RWPE2 (cell line): ENCODE results near the gene TIMM23.

Experiments
- ATAC-seq: fragments of 200-7000 bp; cut with Tn5 transposase; 3 replicates; pipeline ENCODE4 v1.9.1; 2021; ENCODE audit warnings: low read depth
- DNase-seq: peaks from one replicate; pipeline ENCODE4 v3.0.0-alpha.2; 2020; ENCODE audit warnings: low spot score
- H3K27ac ChIP-seq: fragments of 450-650 bp; 2 replicates; pipeline ENCODE4 v1.5.1; 2017; ENCODE audit warnings: mild to moderate bottlenecking; ENCODE audit not compliant: poor library complexity, severe bottlenecking
- H3K27me3 ChIP-seq: fragments of 250-450 bp; sonication (Bioruptor Pico); 2 replicates; pipeline ENCODE4 v1.5.1; 2021; ENCODE audit warnings: mild to moderate bottlenecking, moderate library complexity; ENCODE audit not compliant: insufficient read depth, poor library complexity, severe bottlenecking
- H3K36me3 ChIP-seq: fragments of 250-450 bp; sonication (Bioruptor Pico); 2 replicates; pipeline ENCODE4 v1.5.1; 2020; ENCODE audit warnings: low read depth, mild to moderate bottlenecking, moderate library complexity
- H3K4me1 ChIP-seq: fragments of 250-450 bp; sonication (Bioruptor Pico); 2 replicates; pipeline ENCODE4 v1.5.1; 2021; ENCODE audit warnings: mild to moderate bottlenecking, moderate library complexity; ENCODE audit not compliant: insufficient read depth, poor library complexity, severe bottlenecking
- H3K4me3 ChIP-seq: fragments of 250-450 bp; sonication (Bioruptor Pico); 2 replicates; pipeline ENCODE4 v1.5.1; 2021; ENCODE audit warnings: mild to moderate bottlenecking, moderate library complexity; ENCODE audit not compliant: severe bottlenecking
- H3K9me3 ChIP-seq: fragments of 250-450 bp; sonication (Bioruptor Pico); 2 replicates; pipeline ENCODE4 v1.5.1; 2021; ENCODE audit warnings: mild to moderate bottlenecking, moderate library complexity; ENCODE audit not compliant: severe bottlenecking
- CTCF ChIP-seq: fragments of 450-650 bp; IDR thresholded peaks from one replicate; pipeline ENCODE4 v1.5.1; 2017; ENCODE audit warnings: mild to moderate bottlenecking, moderate library complexity; ENCODE audit not compliant: poor library complexity, severe bottlenecking

The TIMM23 gene

GRCh38 chr10:46050941-46051623 lies 78.8 kb downstream of the TIMM23 start:
- no peaks in the 10 kb centered on the region for H3K4me1 ChIP-seq
- no peaks in the 10 kb centered on the region for H3K9me3 ChIP-seq
- H3K27me3 ChIP-seq, result no peaks in the 10 kb centered on the region
- no peak for DNase-seq
- no peak for TF ChIP-seq CTCF
- ATAC-seq, result no peak
- no peak overlapping the region for H3K27ac ChIP-seq
- no peaks in the 10 kb centered on the region for H3K36me3 ChIP-seq
- no peak overlapping the region for H3K4me3 ChIP-seq

GRCh38 chr10:46052057-46052790 lies 79.9 kb downstream of the TIMM23 start:
- no peak overlapping the region for H3K27ac ChIP-seq
- no peaks in the 10 kb centered on the region for H3K27me3 ChIP-seq
- DNase-seq, result no peak
- TF ChIP-seq CTCF, result no peak
- H3K4me3 ChIP-seq, result no peak overlapping the region
- no peaks in the 10 kb centered on the region for H3K9me3 ChIP-seq
- H3K36me3 ChIP-seq, result no peaks in the 10 kb centered on the region
- H3K4me1 ChIP-seq, result no peaks in the 10 kb centered on the region
- no peak for ATAC-seq

- Histone ChIP-seq H3K36me3 (no peaks in the 10 kb centered on the region), H3K4me1 (no peaks in the 10 kb centered on the region), H3K4me3 (no peak overlapping the region), H3K9me3 (no peaks in the 10 kb centered on the region), H3K27ac (no peak overlapping the region), H3K27me3 (no peaks in the 10 kb centered on the region)
- ATAC-seq (no peak), DNase-seq (no peak)
- no peak for TF ChIP-seq CTCF
Observed at GRCh38 chr10:46052791-46053375, 80.6 kb downstream of the TIMM23 start.
